K562 (cell line): Measurements from ENCODE around the gene ATAD3C. TPM values are rescaled to one million over a fixed set of nuclear protein-coding genes. Genes with fewer than 3 reads are reported as not detected.

Experiments
- ARNT ChIP-seq, 2 experiments: fragments of 450-650 bp; IDR thresholded peaks; 2 replicates each; pipeline ENCODE4 v1.6.1; 2016; ENCODE audit warnings: mild to moderate bottlenecking in 1 of 2
- CREB3L1 ChIP-seq: fragments of 450-650 bp; IDR thresholded peaks from 2 replicates; pipeline ENCODE4 v1.6.1; 2014; ENCODE audit warnings: low read depth, mild to moderate bottlenecking, moderate library complexity, borderline replicate concordance
- DMBX1 ChIP-seq: fragments of 250-450 bp; sonication (Bioruptor Pico); IDR thresholded peaks from 2 replicates; pipeline ENCODE4 v1.8.0; 2022; ENCODE audit warnings: inconsistent platforms, mild to moderate bottlenecking, moderate library complexity, borderline replicate concordance
- FOXM1 ChIP-seq, 2 experiments: fragments of 450-650 bp in 1 of 2; sonication (generic) in 1 of 2; formaldehyde crosslinking in 1 of 2; IDR thresholded peaks; 2 replicates each; pipeline versions ENCODE4 v1.6.1 to v1.9.0; 2017 to 2022; ENCODE audit warnings: low read depth in 2 of 2, mild to moderate bottlenecking in 2 of 2, missing genetic modification reagents in 1 of 2, moderate library complexity in 1 of 2
- HDGF ChIP-seq: fragments of 450-650 bp; IDR thresholded peaks from 2 replicates; pipeline ENCODE4 v1.6.1; 2016
- HNRNPL ChIP-seq: fragments of 200-400 bp; formaldehyde crosslinking; IDR thresholded peaks from 2 replicates; pipeline ENCODE4 v1.6.1; 2017; ENCODE audit warnings: low read depth, mild to moderate bottlenecking, low read length
- HNRNPLL ChIP-seq: fragments of 200-400 bp; formaldehyde crosslinking; IDR thresholded peaks from 2 replicates; pipeline ENCODE4 v1.6.1; 2017; ENCODE audit warnings: low read length, low read depth, mild to moderate bottlenecking; ENCODE audit not compliant: poor library complexity, severe bottlenecking
- KAT8 ChIP-seq: fragments of 450-650 bp; IDR thresholded peaks from 2 replicates; pipeline ENCODE4 v1.6.1; 2016; ENCODE audit warnings: low read depth, mild to moderate bottlenecking
- NCOA6 ChIP-seq: fragments of 450-650 bp; IDR thresholded peaks from 2 replicates; pipeline ENCODE4 v1.6.1; 2017; ENCODE audit warnings: mild to moderate bottlenecking
- NELFE ChIP-seq: IDR thresholded peaks from 2 replicates; pipeline ENCODE4 v1.6.1; 2011; ENCODE audit warnings: mild to moderate bottlenecking; ENCODE audit not compliant: insufficient read depth, insufficient read length
- NFRKB ChIP-seq: fragments of 450-650 bp; IDR thresholded peaks from 2 replicates; pipeline ENCODE4 v1.6.1; 2016; ENCODE audit warnings: low read depth
- NR3C1 ChIP-seq: sonication (generic); formaldehyde crosslinking; IDR thresholded peaks from 2 replicates; pipeline ENCODE4 v1.8.1; 2022; ENCODE audit warnings: missing genetic modification reagents
- POLR3A ChIP-seq: IDR thresholded peaks from 2 replicates; pipeline ENCODE4 v1.6.1; 2011; ENCODE audit warnings: borderline replicate concordance, mild to moderate bottlenecking, moderate library complexity; ENCODE audit not compliant: insufficient read length, insufficient read depth; ENCODE audit errors: extremely low read depth
- RBM34 ChIP-seq: fragments of 200-400 bp; formaldehyde crosslinking; IDR thresholded peaks from 2 replicates; pipeline ENCODE4 v1.6.1; 2018; ENCODE audit warnings: low read length, borderline replicate concordance; ENCODE audit not compliant: insufficient read depth
- SIRT6 ChIP-seq: IDR thresholded peaks from one replicate; pipeline ENCODE4 v1.6.1; 2012; ENCODE audit warnings: low read depth, mild to moderate bottlenecking, control low read depth, inconsistent platforms, low read length, moderate library complexity
- U2AF2 ChIP-seq: fragments of 200-400 bp; formaldehyde crosslinking; optimal IDR thresholded peaks from 2 replicates; pipeline ENCODE3; 2017; ENCODE audit warnings: low read depth, mild to moderate bottlenecking, low read length
- ZBTB17 ChIP-seq: fragments of 450-650 bp; formaldehyde crosslinking; IDR thresholded peaks from 2 replicates; pipeline ENCODE4 v1.4.0; 2020; ENCODE audit warnings: mild to moderate bottlenecking
- ZFP36 ChIP-seq: fragments of 150-350 bp; IDR thresholded peaks from 2 replicates; pipeline ENCODE4 v1.6.1; 2018; ENCODE audit warnings: low read length, low read depth; ENCODE audit not compliant: partially characterized antibody
- ZKSCAN8 ChIP-seq: fragments of 200-800 bp; sonication (Bioruptor generic); IDR thresholded peaks from 2 replicates; pipeline ENCODE4 v1.6.1; 2016; ENCODE audit warnings: missing genetic modification characterization, missing compliant biosample characterization
- ZNF589 ChIP-seq: fragments of 200-800 bp; sonication (Bioruptor generic); IDR thresholded peaks from 2 replicates; pipeline ENCODE4 v1.6.1; 2016; ENCODE audit warnings: low read depth, missing genetic modification characterization, missing compliant biosample characterization
- ZNF75A ChIP-seq: fragments of 450-650 bp; formaldehyde crosslinking; IDR thresholded peaks from 2 replicates; pipeline ENCODE4 v1.4.0; 2020; ENCODE audit warnings: mild to moderate bottlenecking
- polyA plus RNA-seq, 8 experiments: library from polyadenylated mRNA; depleted of rRNA in 4 of 8; stranded (reverse) in 5 of 8; unstranded in 3 of 8; fragments of >200 nt; fragmentation: Nextera tagmentation in 2 of 8; fragmentation: Illumina TruSeq in 1 of 8; extraction: Ambion mirVana in 2 of 8; extraction: Trizol in 1 of 8; gene quantifications; 2 replicates each; pipeline versions ENCODE4 v1.2.1 to v1.2.3, GENCODE V29; 2011 to 2014; ENCODE audit warnings: inconsistent platforms in 1 of 8, missing spikeins in 1 of 8
- total RNA-seq, 7 experiments: library from RNA; depleted of rRNA in 6 of 7; stranded (reverse); fragments of >200 nt in 6 of 7; fragmentation: Illumina TruSeq in 2 of 7; extraction: Trizol in 2 of 7; gene quantifications; 2 replicates each; pipeline versions ENCODE4 v1.2.1 to v1.2.3, GENCODE V29; 2011 to 2021; ENCODE audit warnings: low replicate concordance in 1 of 7
- TF ChIP-seq, protein P1 (sequence below): sonication (generic); formaldehyde crosslinking; IDR thresholded peaks from 2 replicates; pipeline ENCODE4 v1.8.0; 2022; ENCODE audit warnings: mild to moderate bottlenecking, missing genetic modification reagents

Gene ATAD3C
- total and polyA plus RNA-seq, 9 of the 15 experiments (the other 6 are each of a cell fraction or from before 2014, with no cell fraction given) = 0.03 to 0.18 TPM; not detected in 7

DNA sequence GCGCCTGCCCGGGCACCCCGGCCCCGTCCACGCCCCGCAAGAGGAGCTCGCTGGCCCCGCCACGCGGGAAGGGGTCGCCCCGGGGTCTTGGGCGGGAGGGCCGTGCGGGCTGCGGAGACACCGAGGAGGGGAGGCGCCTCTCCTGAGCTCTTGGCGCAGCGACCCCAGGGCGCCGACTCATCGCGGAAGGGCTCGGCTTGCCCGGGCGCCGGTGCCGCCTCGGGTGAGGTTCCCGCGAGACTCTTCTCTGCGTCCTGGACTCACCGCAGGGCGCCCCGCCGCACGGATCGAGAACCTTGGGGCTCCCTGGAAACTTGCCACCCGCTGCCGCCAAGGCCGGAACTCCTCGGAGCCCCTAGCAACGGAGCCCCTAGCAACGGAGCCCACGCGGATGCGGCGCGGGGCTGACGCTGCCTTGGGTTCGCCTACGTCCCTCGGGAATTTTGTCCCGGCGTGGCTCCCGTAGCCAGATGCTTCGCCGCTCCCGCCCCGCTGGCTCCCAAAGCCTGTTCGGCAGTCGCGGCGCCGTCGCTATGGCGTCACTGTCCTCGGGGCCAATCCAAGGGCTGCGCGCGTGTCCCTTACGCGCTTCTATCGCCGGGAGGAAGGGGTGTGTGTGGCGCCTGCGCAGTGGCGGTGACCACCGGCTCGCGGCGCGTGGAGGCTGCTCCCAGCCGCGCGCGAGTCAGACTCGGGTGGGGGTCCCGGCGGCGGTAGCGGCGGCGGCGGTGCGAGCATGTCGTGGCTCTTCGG is 62.2 kb downstream of the ATAD3C start, which contains the start of gene ATAD3A (continued):
- peak; percentile 98 for TF ChIP-seq CREB3L1
- TF ChIP-seq NFRKB = no peak
- peak; percentile 20; the same call in 1 of the 2 replicates for TF ChIP-seq FOXM1 (IDR thresholded peaks at IDR 0.05; ENCODE audit: low read depth)
- TF ChIP-seq FOXM1 (CRISPR knock-in tag; IDR thresholded peaks at IDR 0.05; ENCODE audit: low read depth) = peak; percentile 89
- TF ChIP-seq ZFP36 = peak; percentile 20
- TF ChIP-seq, protein P1, sequence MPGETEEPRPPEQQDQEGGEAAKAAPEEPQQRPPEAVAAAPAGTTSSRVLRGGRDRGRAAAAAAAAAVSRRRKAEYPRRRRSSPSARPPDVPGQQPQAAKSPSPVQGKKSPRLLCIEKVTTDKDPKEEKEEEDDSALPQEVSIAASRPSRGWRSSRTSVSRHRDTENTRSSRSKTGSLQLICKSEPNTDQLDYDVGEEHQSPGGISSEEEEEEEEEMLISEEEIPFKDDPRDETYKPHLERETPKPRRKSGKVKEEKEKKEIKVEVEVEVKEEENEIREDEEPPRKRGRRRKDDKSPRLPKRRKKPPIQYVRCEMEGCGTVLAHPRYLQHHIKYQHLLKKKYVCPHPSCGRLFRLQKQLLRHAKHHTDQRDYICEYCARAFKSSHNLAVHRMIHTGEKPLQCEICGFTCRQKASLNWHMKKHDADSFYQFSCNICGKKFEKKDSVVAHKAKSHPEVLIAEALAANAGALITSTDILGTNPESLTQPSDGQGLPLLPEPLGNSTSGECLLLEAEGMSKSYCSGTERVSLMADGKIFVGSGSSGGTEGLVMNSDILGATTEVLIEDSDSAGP = no peak
- TF ChIP-seq NCOA6 = no peak
- peak; percentile 73 for TF ChIP-seq HNRNPLL
- no peak for TF ChIP-seq POLR3A
- peak; percentile 85 for TF ChIP-seq HNRNPL
- no peak for TF ChIP-seq ZNF75A (CRISPR knock-in tag)
- peak; percentile 96 for TF ChIP-seq ZBTB17
- TF ChIP-seq DMBX1 = no peak
- TF ChIP-seq NELFE = no peak
- TF ChIP-seq RBM34 = peak; percentile 84; the same call in 1 of the 2 replicates
- no peak for TF ChIP-seq SIRT6
- no peak for TF ChIP-seq ZKSCAN8 (CRISPR knock-in tag)
- TF ChIP-seq KAT8 = no peak
- no peak for TF ChIP-seq ARNT (IDR thresholded peaks at IDR 0.05)
- TF ChIP-seq U2AF2 = no peak
- TF ChIP-seq NR3C1 = 0 out of 2 replicates have a peak, but pooled peaks have one; percentile 57
- no peak; the same call in 1 of the 2 replicates for TF ChIP-seq ZNF589 (CRISPR knock-in tag)
- no peak for TF ChIP-seq HDGF
